GM21619 (cell line): ENCODE results near the gene CD34.

ENCODE experiments used
- ATAC-seq: cut with Tn5 transposase; IDR thresholded peaks from one replicate; pipeline ENCODE4 v1.9.1; 2021; ENCODE audit not compliant: unreplicated experiment

CD34 gene

GRCh38 chr1:207910591-207911354, at the start of gene CD34:
TSS of gene CD34 (minus strand) at chr1:207911125. CDS start at chr1:207911080, 45 bp downstream.
- no peak for ATAC-seq

- no peak for ATAC-seq
Measured at GRCh38 chr1:207960346-207960745, 49.4 kb upstream of the CD34 start.

DNA sequence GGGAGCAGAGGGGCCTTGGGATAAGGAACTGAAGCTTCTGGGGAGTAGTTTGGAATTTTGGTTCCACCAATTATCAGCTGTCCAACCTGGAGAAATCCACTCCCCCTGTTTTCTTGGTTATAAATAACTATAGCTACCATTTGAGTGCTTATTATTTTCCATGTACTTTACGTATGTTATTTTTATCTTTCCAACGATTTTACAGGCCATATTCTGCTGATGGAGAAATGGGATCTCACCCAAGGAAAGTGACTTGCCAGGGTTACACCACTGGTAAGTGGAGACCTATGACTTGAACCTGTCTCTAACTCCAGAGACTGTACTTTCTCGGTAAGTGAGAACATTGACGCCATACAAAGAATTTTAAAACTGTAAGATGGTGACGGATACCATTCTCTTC, 49.0 kb upstream of the CD34 start:
- ATAC-seq, result no peak

DNA sequence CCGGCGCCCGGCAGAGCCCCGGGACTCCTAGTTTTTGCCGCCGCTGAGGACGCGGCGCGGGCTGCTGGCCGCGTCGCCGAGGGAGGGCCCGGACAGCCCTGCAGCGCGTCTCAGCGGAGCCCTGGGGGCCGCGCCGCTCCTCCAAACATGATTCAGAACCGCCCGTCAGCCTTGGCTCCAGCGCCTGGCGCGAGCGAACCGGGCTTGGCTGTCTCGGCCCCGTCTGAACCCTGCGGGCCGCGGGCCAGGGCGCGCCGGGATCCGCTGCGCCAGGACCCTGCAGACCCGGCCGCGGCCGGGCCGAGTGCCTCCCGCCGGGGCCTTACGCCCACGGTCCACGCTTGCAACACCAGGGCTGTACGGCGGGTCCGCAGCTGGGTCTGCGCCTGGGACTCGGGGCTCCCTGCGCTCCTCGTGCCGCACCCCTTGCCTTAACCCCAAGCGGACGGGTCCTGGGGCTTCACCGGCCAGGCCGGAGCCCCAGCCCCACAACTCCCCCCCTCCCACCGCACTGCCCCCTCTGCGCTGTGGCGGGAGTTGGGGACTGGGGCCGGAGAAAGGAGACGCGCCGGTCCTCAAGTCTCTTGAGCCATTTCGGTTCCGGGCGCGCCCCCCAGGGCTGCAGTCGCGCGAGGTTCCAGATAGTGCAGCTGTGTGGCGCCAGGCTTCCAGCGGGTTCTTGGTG, 48.4 kb upstream of the CD34 start:
- ATAC-seq, result no peak

- ATAC-seq, result no peak
Measured at GRCh38 chr1:207958376-207959139, 47.6 kb upstream of the CD34 start.

- no peak for ATAC-seq
Measured at GRCh38 chr1:207956986-207957385, 46.1 kb upstream of the CD34 start.

DNA sequence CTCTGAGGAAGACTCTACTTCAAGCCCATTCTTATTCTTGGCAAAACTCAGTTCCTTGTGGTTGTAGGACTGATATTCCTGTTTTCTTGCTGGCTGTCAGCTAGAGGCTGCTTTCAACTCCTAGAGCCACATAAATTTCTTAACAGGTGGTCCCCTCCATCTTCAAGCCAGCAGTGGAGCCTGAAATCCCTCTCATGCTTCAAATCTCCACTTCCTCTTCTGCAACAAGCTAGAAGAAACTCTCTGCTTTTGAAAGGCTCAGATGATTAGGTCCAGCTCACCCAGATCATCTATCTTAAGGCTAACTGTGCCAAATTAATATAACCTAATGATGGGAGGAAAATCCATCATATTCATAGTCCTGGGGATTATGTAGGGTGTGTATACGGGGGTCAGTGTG, 43.2 kb upstream of the CD34 start:
- ATAC-seq, result no peak

GRCh38 chr1:207952617-207953542, 42.0 kb upstream of the CD34 start:
- ATAC-seq, result no peak

DNA sequence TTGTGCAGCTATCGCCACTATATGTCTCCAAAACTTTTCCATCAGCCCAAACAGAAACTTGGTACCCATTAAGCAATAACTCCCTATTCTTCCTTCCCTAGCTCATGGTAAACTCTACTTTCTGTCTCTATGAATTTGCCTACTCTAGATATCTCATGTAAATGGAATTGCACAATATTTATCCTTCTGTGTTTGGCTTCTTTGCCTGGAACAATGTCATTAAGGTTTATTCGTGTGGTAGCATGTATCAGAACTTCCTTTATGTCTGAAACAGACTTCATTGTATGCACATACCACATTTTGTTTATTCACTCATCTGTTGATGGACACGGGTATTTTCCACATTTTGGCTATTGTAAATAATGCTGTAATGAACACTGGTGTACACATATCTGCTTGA, 40.7 kb upstream of the CD34 start:
- ATAC-seq, result no peak

DNA sequence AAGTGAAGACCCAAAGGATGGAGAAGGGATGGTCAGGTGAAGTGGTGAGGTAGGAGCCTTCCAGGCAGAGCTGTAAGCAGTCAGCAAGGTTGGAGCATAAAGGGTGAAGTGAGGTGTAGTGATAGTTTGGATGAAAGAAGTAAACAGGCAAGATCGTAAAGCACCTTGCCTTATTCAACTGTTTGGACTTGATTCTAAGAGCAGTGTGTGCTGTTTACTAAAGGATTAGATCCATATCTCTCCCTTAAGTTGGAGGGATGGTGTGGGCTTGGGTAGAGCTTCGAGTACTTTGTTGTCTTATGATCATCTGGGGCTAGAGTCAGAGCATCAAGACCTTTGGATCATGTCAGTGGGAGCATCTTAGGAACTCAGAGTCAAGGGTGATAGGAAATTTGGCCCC, 39.8 kb upstream of the CD34 start:
- ATAC-seq, result no peak

DNA sequence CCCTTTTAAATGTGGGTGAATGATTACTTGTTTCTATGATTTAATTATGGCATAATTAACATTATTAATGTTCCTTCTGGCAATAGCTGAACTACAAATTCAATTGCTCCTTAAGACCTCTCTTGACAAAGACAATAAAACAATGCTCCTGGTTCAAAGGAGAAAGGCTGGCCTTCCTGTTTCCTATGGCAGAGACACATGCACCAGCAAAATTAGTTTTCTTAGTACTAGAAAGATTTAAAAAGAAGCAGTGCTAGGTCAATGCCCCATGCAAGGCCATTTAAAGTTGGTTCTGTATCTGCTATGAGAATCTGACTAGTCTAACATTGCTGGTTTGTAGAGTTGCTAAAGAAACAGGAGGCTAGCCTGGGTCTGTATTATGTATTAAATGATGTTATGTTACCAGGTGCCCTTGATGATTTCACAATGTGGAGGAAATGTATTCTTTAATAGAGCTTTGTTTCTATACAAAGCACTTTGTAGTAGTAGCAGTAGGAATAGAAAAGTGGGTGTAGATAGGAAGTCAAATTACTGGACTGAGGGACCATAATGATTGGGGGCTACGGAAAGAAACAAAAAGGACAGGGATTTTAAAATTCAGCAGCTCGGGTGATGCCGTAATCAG, 38.8 kb upstream of the CD34 start:
- no peak for ATAC-seq

GRCh38 chr1:207948536-207949250, 37.8 kb upstream of the CD34 start:
- ATAC-seq, result no peak

DNA sequence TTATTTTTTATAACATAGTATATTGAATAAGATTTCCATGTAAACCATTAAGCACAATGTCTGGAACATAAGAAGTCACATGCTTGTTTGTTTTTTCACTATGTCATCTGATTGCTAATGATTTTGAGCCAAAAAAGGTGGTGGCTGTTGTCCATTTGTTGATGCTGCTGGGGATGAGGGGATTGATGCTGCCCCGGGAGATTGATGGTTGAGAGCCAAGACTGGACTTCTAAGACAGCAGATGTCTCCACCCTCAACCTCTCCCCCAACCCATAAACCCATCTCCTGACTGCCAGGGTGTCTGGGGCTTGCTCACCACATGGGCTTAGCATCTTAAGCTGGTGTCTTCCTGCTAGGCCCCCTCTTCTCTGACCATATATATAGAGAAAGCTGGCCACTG, 35.8 kb upstream of the CD34 start:
- ATAC-seq, result no peak

- no peak for ATAC-seq
Measured at GRCh38 chr1:207944571-207944970, 33.6 kb upstream of the CD34 start.

DNA sequence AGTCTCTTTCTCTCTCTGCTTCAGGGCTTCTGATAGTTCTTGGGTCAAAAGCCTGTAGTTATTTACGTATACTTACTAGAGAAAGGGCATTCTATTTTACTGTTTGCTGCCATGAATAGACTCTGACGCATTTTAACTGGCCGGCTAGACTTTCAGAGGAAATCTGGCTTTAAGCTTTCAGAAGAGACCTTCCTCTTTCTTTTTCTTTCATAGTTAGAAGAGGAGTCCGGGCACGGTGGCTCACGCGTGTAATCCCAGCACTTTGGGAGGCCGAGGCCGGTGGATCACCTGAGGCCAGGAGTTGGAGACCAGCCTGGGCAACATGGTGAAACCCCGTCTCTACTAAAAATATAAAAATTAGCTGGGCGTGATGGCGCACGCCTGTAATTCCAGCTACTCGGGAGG, 31.4 kb upstream of the CD34 start:
- ATAC-seq, result peak; percentile 60

GRCh38 chr1:207941665-207942064, 30.7 kb upstream of the CD34 start:
- no peak for ATAC-seq

- no peak for ATAC-seq
Measured at GRCh38 chr1:207938016-207938415, 27.1 kb upstream of the CD34 start.

DNA sequence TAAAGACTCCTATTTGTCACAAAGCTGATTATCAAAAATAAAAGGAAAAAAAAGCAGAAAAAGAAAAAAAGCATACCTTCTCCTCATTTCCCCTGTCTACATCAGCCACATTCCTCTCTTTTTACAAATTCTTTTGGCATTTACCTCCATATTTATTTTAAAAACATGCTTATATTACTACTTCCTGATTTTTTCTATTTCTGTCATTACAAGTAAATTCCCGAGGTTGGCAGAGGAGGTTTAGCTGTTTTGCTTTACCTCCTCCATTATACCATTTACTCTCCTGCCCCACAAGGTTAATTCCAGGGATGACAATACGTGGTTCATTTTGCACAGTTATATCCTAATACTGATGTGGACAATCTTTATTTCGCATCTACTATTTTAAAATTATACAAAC, 26.3 kb upstream of the CD34 start:
- no peak for ATAC-seq

DNA sequence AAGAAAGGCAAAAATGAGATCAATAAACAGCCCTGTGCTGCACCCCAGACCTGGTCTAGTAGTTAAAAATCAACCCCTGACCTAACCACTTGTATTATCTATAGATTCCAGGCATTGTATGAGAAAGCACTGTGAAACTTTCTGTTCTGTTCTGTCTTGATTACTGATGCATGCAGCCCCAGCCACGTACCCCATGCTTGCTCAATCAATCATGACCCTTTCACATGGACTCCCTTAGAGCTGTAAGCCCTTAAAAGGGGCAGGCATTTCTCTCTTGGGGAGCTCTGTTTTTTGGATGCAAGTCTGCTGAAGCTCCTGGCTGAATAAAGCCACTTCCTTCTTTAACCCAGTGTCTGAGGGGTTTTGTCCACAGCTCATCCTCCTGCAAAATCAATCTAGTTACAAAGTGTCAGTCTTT, 24.2 kb upstream of the CD34 start:
- peak; percentile 98 for ATAC-seq
